LNCAP (cell line): Measurements from ENCODE around the gene TSC1.

Experiments used
- CTCF ChIP-seq: fragments of 450-650 bp; IDR thresholded peaks from 2 replicates; pipeline ENCODE4 v1.5.1; 2017; ENCODE audit warnings: mild to moderate bottlenecking

Gene TSC1

GRCh38 chr9:132986640-132987620 lies 42.5 kb upstream of the TSC1 start:
- no peak for TF ChIP-seq CTCF

GRCh38 chr9:132986114-132986513 lies 41.7 kb upstream of the TSC1 start:
- TF ChIP-seq CTCF: no peak

- no peak for TF ChIP-seq CTCF
These were observed 41.1 kb upstream of the TSC1 start for GRCh38 chr9:132985489-132985888.

GRCh38 chr9:132985071-132985350 lies 40.6 kb upstream of the TSC1 start:
- TF ChIP-seq CTCF: no peak

GRCh38 chr9:132984202-132985070 lies 40.0 kb upstream of the TSC1 start:
- no peak for TF ChIP-seq CTCF

- TF ChIP-seq CTCF: no peak
These were observed 39.2 kb upstream of the TSC1 start for GRCh38 chr9:132983491-132984201.

- no peak for TF ChIP-seq CTCF
These were observed 38.0 kb upstream of the TSC1 start for GRCh38 chr9:132982458-132982857.
